IPS-18c (cell line): Measurements from ENCODE around the gene PDZD7.

Source experiments
- H3K4me3 ChIP-seq: 2 replicates; pipeline ENCODE4 v1.7.0; 2013; ENCODE audit warnings: low read depth, mild to moderate bottlenecking, low read length, moderate library complexity; ENCODE audit not compliant: insufficient read depth
- H3K9me3 ChIP-seq: one replicate; pipeline ENCODE4 v1.6.1; 2013; ENCODE audit warnings: mild to moderate bottlenecking, low read length, moderate library complexity; ENCODE audit not compliant: control insufficient read depth, insufficient read depth

The PDZD7 gene

GRCh38 chr10:100970914-100971811 is 59.8 kb downstream of the PDZD7 start:
- Histone ChIP-seq H3K4me3 (no peak overlapping the region), H3K9me3 (no peaks in the 10 kb centered on the region)

GRCh38 chr10:100970076-100970913 is 60.6 kb downstream of the PDZD7 start:
- peak overlapping the region; percentile 75; the same call in 1 of the 2 replicates for H3K4me3 ChIP-seq
- H3K9me3 ChIP-seq, result no peaks in the 10 kb centered on the region

- Histone ChIP-seq H3K9me3 (no peaks in the 10 kb centered on the region), H3K4me3 (peak within 1 kb of the TSS; percentile 75)
Measured at GRCh38 chr10:100969187-100970075, 61.5 kb downstream of the PDZD7 start, which contains the start of gene SEMA4G. SEMA4G (plus strand) TSS chr10:100969504; CDS start chr10:100972913, 3,409 bp downstream.

GRCh38 chr10:100968863-100969186 is 62.1 kb downstream of the PDZD7 start:
- Histone ChIP-seq H3K4me3 (peak overlapping the region; percentile 68), H3K9me3 (no peaks in the 10 kb centered on the region)

GRCh38 chr10:100968062-100968736 is 62.7 kb downstream of the PDZD7 start:
- no peaks in the 10 kb centered on the region for H3K9me3 ChIP-seq
- no peak overlapping the region for H3K4me3 ChIP-seq

- Histone ChIP-seq H3K4me3 (no peak overlapping the region), H3K9me3 (no peaks in the 10 kb centered on the region)
Measured at GRCh38 chr10:100967332-100967731, 63.6 kb downstream of the PDZD7 start.

GRCh38 chr10:100966887-100967286 is 64.0 kb downstream of the PDZD7 start:
- no peaks in the 10 kb centered on the region for H3K9me3 ChIP-seq

GRCh38 chr10:100965820-100966219 is 65.1 kb downstream of the PDZD7 start:
- Histone ChIP-seq H3K4me3 (no peak overlapping the region), H3K9me3 (no peaks in the 10 kb centered on the region)

More at GRCh38 chr10:100966887-100967286, 64.0 kb downstream of the PDZD7 start:
- H3K4me3 ChIP-seq, result no peak overlapping the region

GRCh38 chr10:100963826-100964225 is 67.1 kb downstream of the PDZD7 start:
- Histone ChIP-seq H3K9me3 (no peaks in the 10 kb centered on the region), H3K4me3 (no peak overlapping the region)

GRCh38 chr10:100962351-100963080 is 68.4 kb downstream of the PDZD7 start:
- Histone ChIP-seq H3K4me3 (no peak overlapping the region), H3K9me3 (no peaks in the 10 kb centered on the region)

- no peaks in the 10 kb centered on the region for H3K9me3 ChIP-seq
- no peak overlapping the region for H3K4me3 ChIP-seq
Measured at GRCh38 chr10:100960251-100960650, 70.7 kb downstream of the PDZD7 start.
